Skeletal muscle cell (primary cell): ENCODE results near the gene CTNNA2.

Experiments
- DNase-seq: peaks from one replicate; pipeline ENCODE4 v3.0.0-alpha.2; 2010; ENCODE audit warnings: low read depth
- H3K4me3 ChIP-seq: 2 replicates; pipeline ENCODE4 v1.5.1; 2011; ENCODE audit warnings: low read depth, mild to moderate bottlenecking, control low read depth, low read length, moderate library complexity

The CTNNA2 gene

DNA sequence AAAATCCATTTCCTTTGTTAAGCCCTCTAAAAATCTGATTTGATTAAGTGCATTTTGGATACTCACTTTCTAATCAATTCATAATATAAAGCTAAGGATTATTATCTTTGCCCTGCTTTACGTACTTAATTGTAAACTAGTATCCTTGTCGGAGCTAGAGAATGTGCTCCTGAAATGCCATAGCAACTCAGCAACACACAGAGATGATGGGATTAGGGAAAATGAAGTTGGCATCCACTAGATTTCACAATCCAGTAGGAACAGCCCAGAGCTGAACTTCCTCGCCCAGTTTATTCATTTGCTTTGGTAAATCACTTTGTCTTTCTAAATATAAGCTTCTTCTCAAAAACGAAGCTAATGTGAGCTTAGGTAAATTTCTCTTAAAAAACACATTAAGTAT lies 386.3 kb downstream of the CTNNA2 start:
- no peak for DNase-seq
- no peak overlapping the region for H3K4me3 ChIP-seq

DNA sequence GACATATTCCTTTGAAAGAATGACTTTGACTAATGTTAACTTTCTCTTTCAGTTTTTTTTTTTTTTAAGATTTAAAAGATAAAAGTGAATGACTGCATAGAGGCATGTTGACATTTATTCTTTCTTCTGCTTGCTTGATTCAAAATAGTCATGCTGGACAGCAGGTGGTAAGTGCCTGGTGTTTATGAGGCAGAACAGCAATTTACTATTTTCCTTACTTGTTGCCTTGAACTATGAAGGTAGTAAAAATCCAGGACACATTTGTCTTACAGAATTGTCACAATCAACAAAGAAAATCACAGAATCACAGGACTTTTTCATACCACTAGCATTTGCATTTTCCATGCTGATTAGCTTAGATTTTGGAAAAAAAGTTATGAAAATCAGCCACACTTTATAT lies 388.3 kb downstream of the CTNNA2 start:
- no peak overlapping the region for H3K4me3 ChIP-seq
- no peak for DNase-seq

DNA sequence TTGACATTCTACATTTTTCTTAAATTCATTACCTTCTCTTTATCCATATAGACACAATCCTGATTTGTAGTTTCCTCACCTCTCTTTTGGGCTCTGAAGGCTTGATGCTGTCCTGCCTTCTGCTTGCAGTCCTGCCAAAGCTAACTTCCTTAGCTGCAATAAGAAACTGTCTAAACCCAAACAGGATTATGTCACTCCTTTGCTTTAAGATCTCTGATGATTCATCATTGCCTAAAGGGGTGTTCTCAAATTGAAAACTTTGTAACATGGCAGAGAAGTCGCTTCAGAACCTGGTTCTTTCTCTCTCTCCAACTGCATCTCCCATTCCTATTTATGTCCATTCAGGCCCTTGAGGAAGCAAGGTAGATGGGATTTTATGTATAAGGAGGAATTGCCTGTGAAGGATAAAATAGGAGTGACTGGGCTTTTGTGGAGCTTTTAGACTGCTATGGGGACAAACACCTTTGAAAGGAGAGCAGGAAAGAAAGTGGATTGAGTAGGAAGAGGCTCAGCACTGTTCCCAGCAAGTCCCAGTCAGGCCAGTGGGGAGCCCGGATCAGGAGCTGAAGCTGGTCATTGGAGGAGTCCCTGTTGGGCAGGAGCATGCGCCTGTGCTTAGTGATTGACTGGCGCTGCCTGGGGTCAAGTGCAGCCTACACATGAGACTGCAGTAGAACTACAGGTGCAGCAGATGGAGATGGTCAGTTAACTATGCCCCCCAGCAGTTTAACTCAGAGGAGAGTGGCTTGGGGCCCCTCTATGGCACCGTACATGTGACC lies 390.6 kb downstream of the CTNNA2 start:
- no peak overlapping the region for H3K4me3 ChIP-seq
- DNase-seq = no peak

DNA sequence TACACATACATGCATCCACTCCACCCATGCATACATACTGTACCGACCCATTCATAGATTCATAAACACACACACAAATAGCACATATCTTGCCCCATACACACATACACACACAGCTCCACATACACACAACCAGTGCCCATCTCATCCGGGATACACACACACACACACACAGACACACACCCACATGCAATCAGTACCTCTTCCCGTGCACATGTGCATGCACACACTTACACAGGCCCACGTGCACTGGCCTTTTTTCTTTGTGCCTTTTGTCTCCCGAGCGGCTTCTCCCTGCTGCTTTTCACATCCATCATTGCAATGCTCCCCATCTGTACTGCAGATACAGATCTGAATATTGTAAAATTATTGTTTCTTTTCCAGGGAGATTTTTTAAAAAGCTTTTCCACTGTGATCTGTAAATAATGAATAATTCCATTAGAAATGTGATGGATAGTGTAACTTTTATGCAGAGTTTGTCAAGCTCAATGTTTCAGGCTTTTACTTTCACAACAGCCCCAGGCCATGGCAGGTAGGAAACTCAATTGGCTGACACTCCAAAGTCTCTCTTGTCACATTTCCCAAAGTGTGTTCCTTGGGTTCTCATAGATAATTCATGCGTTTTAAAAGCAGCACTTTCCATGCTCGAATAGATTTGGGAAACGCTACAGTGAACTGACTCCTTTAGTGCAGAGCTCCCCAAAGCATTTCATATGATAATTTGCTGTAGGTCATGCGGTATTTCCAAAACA lies 393.5 kb downstream of the CTNNA2 start:
- no peak overlapping the region for H3K4me3 ChIP-seq
- DNase-seq = no peak

- no peak for DNase-seq
- H3K4me3 ChIP-seq = no peak overlapping the region
Measured at GRCh38 chr2:79909521-79909920, 396.7 kb downstream of the CTNNA2 start.

- no peak overlapping the region for H3K4me3 ChIP-seq
- DNase-seq = no peak
Measured at GRCh38 chr2:79910643-79911042, 397.8 kb downstream of the CTNNA2 start.

DNA sequence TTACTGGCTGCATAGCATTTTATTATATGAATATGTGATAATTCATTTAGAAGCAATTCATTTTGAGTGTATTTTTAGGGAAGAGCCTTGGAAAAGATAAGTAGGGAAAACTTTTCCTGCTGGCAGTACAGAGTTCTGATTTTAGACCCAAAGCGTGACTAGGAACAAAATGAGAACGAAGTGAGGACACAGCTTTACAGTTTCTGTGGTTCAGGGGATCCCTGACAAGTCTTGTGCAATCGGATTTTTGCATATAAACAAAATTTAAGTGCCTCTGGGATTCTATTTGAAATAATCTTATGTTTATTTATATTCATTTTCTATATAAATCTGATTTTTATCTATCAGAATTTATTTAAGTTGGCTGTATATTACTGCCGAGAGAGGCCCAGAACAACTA lies 402.6 kb downstream of the CTNNA2 start:
- H3K4me3 ChIP-seq = no peak overlapping the region
- DNase-seq = no peak

DNA sequence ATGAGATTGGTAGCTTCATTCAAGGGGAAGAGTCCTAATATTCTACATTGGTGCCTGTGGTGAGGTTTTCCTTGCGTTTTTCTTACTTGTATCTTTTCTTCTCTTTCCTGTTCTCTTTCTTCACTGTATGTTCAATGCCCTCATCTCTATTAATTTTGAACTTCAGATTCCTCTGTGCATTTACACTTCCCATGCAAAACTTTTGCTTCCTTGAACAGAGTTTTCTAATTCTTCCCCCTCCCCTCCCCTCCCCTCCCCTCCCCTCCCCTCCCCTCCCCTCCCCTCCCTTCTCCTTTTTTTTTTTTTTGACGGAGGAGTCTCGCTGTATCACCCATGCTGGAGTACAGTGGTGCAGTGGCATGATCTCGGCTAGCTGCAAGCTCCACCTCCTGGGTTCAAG lies 403.4 kb downstream of the CTNNA2 start:
- no peak for DNase-seq
- H3K4me3 ChIP-seq = no peak overlapping the region

- DNase-seq = no peak
- H3K4me3 ChIP-seq = no peak overlapping the region
Measured at GRCh38 chr2:79920512-79921076, 407.7 kb downstream of the CTNNA2 start.

DNA sequence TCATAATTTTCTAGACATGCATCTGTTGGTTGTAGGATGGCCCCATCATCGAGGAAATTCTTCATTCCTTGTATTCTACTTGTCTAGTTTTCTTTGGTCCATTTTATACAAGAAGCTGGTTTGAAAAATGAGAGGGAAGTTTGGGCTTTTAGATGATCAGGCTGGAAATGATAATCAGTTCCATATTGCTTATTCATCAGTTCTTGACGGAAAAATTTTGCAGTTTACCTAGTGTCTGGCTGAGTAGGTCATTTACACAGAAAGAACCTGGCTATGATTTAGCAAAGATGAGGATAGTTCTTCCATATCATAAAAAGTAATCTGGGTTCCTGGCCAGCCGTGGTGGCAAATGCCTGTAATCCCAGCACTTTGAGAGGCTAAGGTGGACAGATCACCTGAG lies 416.8 kb downstream of the CTNNA2 start:
- no peak for DNase-seq
- no peak overlapping the region for H3K4me3 ChIP-seq

GRCh38 chr2:79935046-79935732 lies 422.3 kb downstream of the CTNNA2 start:
- DNase-seq = no peak
- no peak overlapping the region for H3K4me3 ChIP-seq

GRCh38 chr2:79935771-79936657 lies 423.2 kb downstream of the CTNNA2 start:
- peak; percentile 30 for DNase-seq

GRCh38 chr2:79936715-79937114 lies 423.9 kb downstream of the CTNNA2 start:
- DNase-seq = no peak
- H3K4me3 ChIP-seq = no peak overlapping the region

More at GRCh38 chr2:79935771-79936657, 423.2 kb downstream of the CTNNA2 start:
- no peak overlapping the region for H3K4me3 ChIP-seq

DNA sequence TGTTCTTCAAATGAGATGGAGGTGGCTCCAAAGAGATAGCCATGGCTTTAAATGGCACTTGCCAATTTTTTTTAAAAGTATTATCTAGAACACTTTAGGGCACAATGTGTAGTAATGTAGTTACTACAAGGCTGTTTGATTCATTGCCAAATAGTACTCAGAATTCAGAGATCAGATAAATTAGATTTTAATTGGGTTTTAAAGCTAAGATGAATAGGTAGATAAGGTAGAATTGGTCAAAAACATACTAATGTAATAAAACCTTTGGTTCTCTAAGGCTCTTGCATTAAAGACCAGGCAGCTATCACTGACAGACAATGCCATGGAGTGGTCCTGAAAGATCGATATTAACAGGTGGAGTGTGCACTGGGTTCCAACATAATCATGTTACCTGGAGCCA lies 425.8 kb downstream of the CTNNA2 start:
- H3K4me3 ChIP-seq = no peak overlapping the region
- DNase-seq = no peak

GRCh38 chr2:79940364-79940763 lies 427.5 kb downstream of the CTNNA2 start:
- no peak overlapping the region for H3K4me3 ChIP-seq
- no peak for DNase-seq

GRCh38 chr2:79941179-79941578 lies 428.3 kb downstream of the CTNNA2 start:
- no peak for DNase-seq
- H3K4me3 ChIP-seq = no peak overlapping the region

- H3K4me3 ChIP-seq = no peak overlapping the region
- no peak for DNase-seq
Measured at GRCh38 chr2:79944205-79944604, 431.4 kb downstream of the CTNNA2 start.

- no peak overlapping the region for H3K4me3 ChIP-seq
- DNase-seq = no peak
Measured at GRCh38 chr2:79945653-79946445, 433.0 kb downstream of the CTNNA2 start.
